GM12878 (cell line): ENCODE data around the gene CREBRF. TPM values are rescaled to one million over a fixed set of nuclear protein-coding genes. Genes with fewer than 3 reads are reported as not detected.

Experiments
- ATAC-seq: fragments of 200-7000 bp; cut with Tn5 transposase; 3 replicates; pipeline ENCODE4 v1.9.1; 2020; ENCODE audit warnings: mild to moderate bottlenecking, moderate library complexity
- BruUV-seq: library from RNA; stranded (reverse); fragments of 400-500 nt; replicated peaks from 2 replicates; lab custom pipeline; 2021; lab: Mats Ljungman, UMichigan
- CTCF ChIA-PET: fragments of 300-600 bp; sonication (Branson Sonifier 250); formaldehyde crosslinking; extraction: SDS; loops from one replicate; lab custom pipeline; 2021; ENCODE audit warnings: inconsistent platforms; lab: Yijun Ruan, JAX
- POLR2A ChIA-PET: fragments of 350-600 bp; formaldehyde crosslinking; extraction: SDS; loops from one replicate; lab custom pipeline; 2021; ENCODE audit warnings: inconsistent platforms; lab: Charles Lee
- RAD21 ChIA-PET: fragments of 300-600 bp; sonication (Branson Sonifier 250); formaldehyde crosslinking; loops from one replicate; lab custom pipeline; 2023; ENCODE audit warnings: antibody characterized with exemption; ENCODE audit not compliant: unreplicated experiment; lab: Charles Lee
- SMC1A ChIA-PET: fragments of 300-600 bp; sonication (Branson Sonifier 250); formaldehyde crosslinking; loops from one replicate; lab custom pipeline; 2023; ENCODE audit not compliant: unreplicated experiment, uncharacterized antibody; lab: Charles Lee
- DNase-seq: peaks from one replicate; pipeline ENCODE4 v3.0.0-alpha.2; 2011; ENCODE audit warnings: low read depth, low spot score
- FAIRE-seq: peaks from 3 replicates; lab custom pipeline; 2011; peaks lifted over from hg19 to GRCh38; lab: Jason Lieb, UNC
- H2AFZ ChIP-seq: 2 replicates; pipeline ENCODE4 v1.6.0; 2011; ENCODE audit warnings: low read depth, low read length, control low read depth; ENCODE audit not compliant: control insufficient read depth
- H3K27ac ChIP-seq: 2 replicates; pipeline ENCODE4 v1.5.1; 2011; ENCODE audit warnings: control low read depth; ENCODE audit not compliant: control insufficient read depth, insufficient read depth
- H3K27me3 ChIP-seq, 2 experiments: replicated peaks in 1 of 2; 2 replicates each; pipeline versions ENCODE4 v1.6.0 to v1.6.1; 2011; ENCODE audit warnings: low read length in 1 of 2; ENCODE audit not compliant: control insufficient read depth in 2 of 2, insufficient read depth in 2 of 2
- H3K36me3 ChIP-seq, 2 experiments: 2 replicates each; pipeline ENCODE4 v1.5.1; 2011; ENCODE audit warnings: low read length in 1 of 2; ENCODE audit not compliant: control insufficient read depth in 2 of 2, insufficient read depth in 2 of 2
- H3K4me1 ChIP-seq: 2 replicates; pipeline ENCODE4 v1.6.1; 2011; ENCODE audit warnings: mild to moderate bottlenecking, low read length, moderate library complexity, mixed read lengths; ENCODE audit not compliant: control insufficient read depth, insufficient read depth
- H3K4me2 ChIP-seq: 2 replicates; pipeline ENCODE4 v1.6.0; 2011; ENCODE audit warnings: control low read depth; ENCODE audit not compliant: control insufficient read depth, insufficient read depth
- H3K4me3 ChIP-seq: fragments of 200-600 bp; sonication (generic); 2 replicates; pipeline ENCODE4 v1.5.1; 2016
- H3K79me2 ChIP-seq: 2 replicates; pipeline ENCODE4 v1.6.0; 2011; ENCODE audit warnings: low read length; ENCODE audit not compliant: control insufficient read depth, insufficient read depth
- H3K9ac ChIP-seq: 2 replicates; pipeline ENCODE4 v1.8.0; 2011; ENCODE audit warnings: low read length, control low read depth, mixed read lengths; ENCODE audit not compliant: control insufficient read depth, insufficient read depth
- H3K9me3 ChIP-seq: replicated peaks from 3 replicates; pipeline ENCODE4 v1.5.1; 2011; ENCODE audit warnings: mild to moderate bottlenecking, low read length; ENCODE audit not compliant: control insufficient read depth, insufficient read depth
- H4K20me1 ChIP-seq: 2 replicates; pipeline ENCODE4 v1.6.0; 2011; ENCODE audit not compliant: control insufficient read depth, insufficient read depth
- MYB ChIP-seq: fragments of 150-350 bp; IDR thresholded peaks from 2 replicates; pipeline ENCODE4 v1.6.1; 2014; ENCODE audit warnings: mild to moderate bottlenecking, low read depth, low read length, borderline replicate concordance
- RBBP5 ChIP-seq: fragments of 200-600 bp; sonication (generic); conservative IDR thresholded peaks from 2 replicates; pipeline ENCODE4 v1.6.1; 2016
- SREBF1 ChIP-seq: IDR thresholded peaks from 2 replicates; pipeline ENCODE4 v1.6.1; 2012; ENCODE audit warnings: mild to moderate bottlenecking, low read length
- SRF ChIP-seq, 2 experiments: IDR thresholded peaks; 2 replicates each; pipeline ENCODE4 v1.6.1; 2011; ENCODE audit warnings: low read depth in 2 of 2, low read length in 2 of 2, mild to moderate bottlenecking in 1 of 2, moderate library complexity in 1 of 2
- STAT3 ChIP-seq: IDR thresholded peaks from 2 replicates; pipeline ENCODE4 v1.6.1; 2011; ENCODE audit warnings: low read depth, low read length, improper control_type of control experiment
- ZBTB33 ChIP-seq: fragments of 450-650 bp; IDR thresholded peaks from 2 replicates; pipeline ENCODE4 v1.6.1; 2017; ENCODE audit warnings: mild to moderate bottlenecking
- ZSCAN29 ChIP-seq: fragments of 450-650 bp; IDR thresholded peaks from 2 replicates; pipeline ENCODE4 v1.6.1; 2017; ENCODE audit warnings: mild to moderate bottlenecking, moderate library complexity
- WGBS: methylation state at CpG from one replicate; pipeline ENCODE4 v1.1.6; 2016; ENCODE audit warnings: low lambda C conversion rate; ENCODE audit not compliant: insufficient replicate concordance, insufficient coverage; ENCODE audit errors: missing lambda C conversion rate; 5-methylcytosine and 5-hydroxymethylcytosine counted together
- in situ Hi-C: fragments of 300-500 bp; cut with MboI; formaldehyde crosslinking; loops from 9 replicates; pipeline ENCODE4 v1.14.3; 2018; ENCODE audit warnings: mixed read lengths
- intact Hi-C: fragments of 100-400 bp; cut with micrococcal nuclease; formaldehyde crosslinking; loops from one replicate; pipeline ENCODE4 v1.14.2; 2022; ENCODE audit not compliant: unreplicated experiment
- polyA plus RNA-seq, 11 experiments: library from polyadenylated mRNA; depleted of rRNA in 4 of 11; unstranded in 6 of 11; stranded (reverse) in 5 of 11; fragments of >200 nt; fragmentation: Nextera tagmentation in 4 of 11; fragmentation: Illumina TruSeq in 1 of 11; extraction: Ambion mirVana in 4 of 11; extraction: Trizol in 1 of 11; gene quantifications; 1 replicate in 1 of 11; 2 replicates in 10 of 11; pipeline versions ENCODE4 v1.2.1 to v1.2.3, GENCODE V29; 2011 to 2016; ENCODE audit warnings: inconsistent platforms in 2 of 11, missing spikeins in 2 of 11, low read depth in 1 of 11
- total RNA-seq, 4 experiments: library from RNA; depleted of rRNA in 3 of 4; stranded (reverse); fragments of >200 nt in 3 of 4; fragmentation: Illumina TruSeq in 1 of 4; extraction: Trizol in 1 of 4; gene quantifications; 2 replicates each; pipeline versions ENCODE4 v1.2.1 to v1.2.3, GENCODE V29; 2013 to 2021
- TF ChIP-seq, protein P1 (sequence below): IDR thresholded peaks from 2 replicates; pipeline ENCODE4 v1.6.1; 2012; ENCODE audit warnings: improper control_type of control experiment, low read depth, low read length; ENCODE audit not compliant: insufficient replicate concordance

The CREBRF gene
- total and polyA plus RNA-seq, 10 of the 15 experiments (the other 5 are each of a cell fraction or from before 2014, with no cell fraction given), result 1.2 to 12.7 (median 3.9) TPM

GRCh38 chr5:173178369-173178910 lies 122.3 kb downstream of the CREBRF start:
- H4K20me1 ChIP-seq, result no peaks in the 10 kb centered on the region
- TF ChIP-seq MYB, result no peak
- TF ChIP-seq STAT3, result no peak
- TF ChIP-seq SRF (IDR thresholded peaks at IDR 0.05; ENCODE audit: low read depth in 2 of 2, low read length in 2 of 2), result no peak
- TF ChIP-seq, protein P1, sequence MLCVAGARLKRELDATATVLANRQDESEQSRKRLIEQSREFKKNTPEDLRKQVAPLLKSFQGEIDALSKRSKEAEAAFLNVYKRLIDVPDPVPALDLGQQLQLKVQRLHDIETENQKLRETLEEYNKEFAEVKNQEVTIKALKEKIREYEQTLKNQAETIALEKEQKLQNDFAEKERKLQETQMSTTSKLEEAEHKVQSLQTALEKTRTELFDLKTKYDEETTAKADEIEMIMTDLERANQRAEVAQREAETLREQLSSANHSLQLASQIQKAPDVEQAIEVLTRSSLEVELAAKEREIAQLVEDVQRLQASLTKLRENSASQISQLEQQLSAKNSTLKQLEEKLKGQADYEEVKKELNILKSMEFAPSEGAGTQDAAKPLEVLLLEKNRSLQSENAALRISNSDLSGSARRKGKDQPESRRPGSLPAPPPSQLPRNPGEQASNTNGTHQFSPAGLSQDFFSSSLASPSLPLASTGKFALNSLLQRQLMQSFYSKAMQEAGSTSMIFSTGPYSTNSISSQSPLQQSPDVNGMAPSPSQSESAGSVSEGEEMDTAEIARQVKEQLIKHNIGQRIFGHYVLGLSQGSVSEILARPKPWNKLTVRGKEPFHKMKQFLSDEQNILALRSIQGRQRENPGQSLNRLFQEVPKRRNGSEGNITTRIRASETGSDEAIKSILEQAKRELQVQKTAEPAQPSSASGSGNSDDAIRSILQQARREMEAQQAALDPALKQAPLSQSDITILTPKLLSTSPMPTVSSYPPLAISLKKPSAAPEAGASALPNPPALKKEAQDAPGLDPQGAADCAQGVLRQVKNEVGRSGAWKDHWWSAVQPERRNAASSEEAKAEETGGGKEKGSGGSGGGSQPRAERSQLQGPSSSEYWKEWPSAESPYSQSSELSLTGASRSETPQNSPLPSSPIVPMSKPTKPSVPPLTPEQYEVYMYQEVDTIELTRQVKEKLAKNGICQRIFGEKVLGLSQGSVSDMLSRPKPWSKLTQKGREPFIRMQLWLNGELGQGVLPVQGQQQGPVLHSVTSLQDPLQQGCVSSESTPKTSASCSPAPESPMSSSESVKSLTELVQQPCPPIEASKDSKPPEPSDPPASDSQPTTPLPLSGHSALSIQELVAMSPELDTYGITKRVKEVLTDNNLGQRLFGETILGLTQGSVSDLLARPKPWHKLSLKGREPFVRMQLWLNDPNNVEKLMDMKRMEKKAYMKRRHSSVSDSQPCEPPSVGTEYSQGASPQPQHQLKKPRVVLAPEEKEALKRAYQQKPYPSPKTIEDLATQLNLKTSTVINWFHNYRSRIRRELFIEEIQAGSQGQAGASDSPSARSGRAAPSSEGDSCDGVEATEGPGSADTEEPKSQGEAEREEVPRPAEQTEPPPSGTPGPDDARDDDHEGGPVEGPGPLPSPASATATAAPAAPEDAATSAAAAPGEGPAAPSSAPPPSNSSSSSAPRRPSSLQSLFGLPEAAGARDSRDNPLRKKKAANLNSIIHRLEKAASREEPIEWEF, result no peak
- no peak for TF ChIP-seq ZSCAN29
- peak; percentile 90 for TF ChIP-seq ZBTB33
- no peak for TF ChIP-seq SREBF1
- no peak for TF ChIP-seq RBBP5
- ATAC-seq (peak; percentile 22; the same call in 2 of the 3 replicates), DNase-seq (no peak), FAIRE-seq (no peak)
- intact Hi-C loops, result no loop called here
- no peak overlapping the region for H2AFZ ChIP-seq
- SMC1A ChIA-PET, result interaction anchor here (1.2 kb wide), 1 partner anchor 11 kb away, joined by 5 read pairs; no protein-coding TSS in a partner anchor
- POLR2A ChIA-PET, result no interaction called here
- no peak overlapping the region for H3K27ac ChIP-seq
- H3K4me2 ChIP-seq, result no peak overlapping the region
- no peaks in the 10 kb centered on the region for H3K9me3 ChIP-seq
- no TSS peak for BruUV-seq
- no peak overlapping the region for H3K4me3 ChIP-seq
- H3K27me3 ChIP-seq, result no peaks in the 10 kb centered on the region
- no peaks in the 10 kb centered on the region for H3K79me2 ChIP-seq
- WGBS, result 59% methylated on average over 12 of the region's 12 CpGs
- in situ Hi-C loops, result no loop called here
- no peaks in the 10 kb centered on the region for H3K36me3 ChIP-seq
- no peaks in the 10 kb centered on the region for H3K4me1 ChIP-seq
- no peak overlapping the region for H3K9ac ChIP-seq
- CTCF ChIA-PET, result no interaction called here
- RAD21 ChIA-PET, result no interaction called here
